ENCODE measurements around the gene CRISPLD2.

The CRISPLD2 gene

DNA sequence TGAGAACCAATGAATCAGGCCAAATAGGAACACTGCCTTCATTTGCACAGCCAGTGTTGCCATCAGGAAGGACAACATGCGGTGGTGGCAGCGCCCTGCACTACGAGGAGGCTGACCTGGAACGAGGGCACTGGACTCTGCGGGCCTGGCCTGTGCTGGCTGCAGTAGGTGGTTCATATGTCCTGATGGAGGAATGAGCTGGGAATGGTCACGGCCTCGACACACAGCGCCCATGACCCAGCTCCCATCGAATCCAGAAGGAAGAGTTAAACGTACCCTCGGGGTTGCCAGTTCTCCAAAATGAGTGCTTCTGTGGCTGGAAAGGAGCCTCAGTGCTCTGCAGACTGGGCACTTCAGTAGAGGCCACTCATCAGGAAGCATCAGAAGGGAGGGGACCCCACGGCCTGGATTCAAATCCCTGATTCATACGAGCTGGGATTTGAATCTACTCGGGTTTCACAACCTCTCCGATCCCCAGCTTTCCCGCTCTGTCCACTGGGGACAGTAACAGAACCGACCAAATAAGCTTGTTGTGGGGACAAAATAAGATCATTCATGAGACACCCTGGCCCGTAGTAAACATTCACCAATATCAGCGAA lies 106.1 kb downstream of the CRISPLD2 start:
- no peak for DNase-seq (ENCODE audit: low read depth in 2 of 2)
- H3K4me3 ChIP-seq (replicated peaks in 1 of 2; ENCODE audit: low read depth in 2 of 2, low read length in 2 of 2) = no peak overlapping the region
- TF ChIP-seq, protein P1, sequence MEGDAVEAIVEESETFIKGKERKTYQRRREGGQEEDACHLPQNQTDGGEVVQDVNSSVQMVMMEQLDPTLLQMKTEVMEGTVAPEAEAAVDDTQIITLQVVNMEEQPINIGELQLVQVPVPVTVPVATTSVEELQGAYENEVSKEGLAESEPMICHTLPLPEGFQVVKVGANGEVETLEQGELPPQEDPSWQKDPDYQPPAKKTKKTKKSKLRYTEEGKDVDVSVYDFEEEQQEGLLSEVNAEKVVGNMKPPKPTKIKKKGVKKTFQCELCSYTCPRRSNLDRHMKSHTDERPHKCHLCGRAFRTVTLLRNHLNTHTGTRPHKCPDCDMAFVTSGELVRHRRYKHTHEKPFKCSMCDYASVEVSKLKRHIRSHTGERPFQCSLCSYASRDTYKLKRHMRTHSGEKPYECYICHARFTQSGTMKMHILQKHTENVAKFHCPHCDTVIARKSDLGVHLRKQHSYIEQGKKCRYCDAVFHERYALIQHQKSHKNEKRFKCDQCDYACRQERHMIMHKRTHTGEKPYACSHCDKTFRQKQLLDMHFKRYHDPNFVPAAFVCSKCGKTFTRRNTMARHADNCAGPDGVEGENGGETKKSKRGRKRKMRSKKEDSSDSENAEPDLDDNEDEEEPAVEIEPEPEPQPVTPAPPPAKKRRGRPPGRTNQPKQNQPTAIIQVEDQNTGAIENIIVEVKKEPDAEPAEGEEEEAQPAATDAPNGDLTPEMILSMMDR (IDR thresholded peaks at IDR 0.05; ENCODE audit: low read depth, low read length) = no peak

DNA sequence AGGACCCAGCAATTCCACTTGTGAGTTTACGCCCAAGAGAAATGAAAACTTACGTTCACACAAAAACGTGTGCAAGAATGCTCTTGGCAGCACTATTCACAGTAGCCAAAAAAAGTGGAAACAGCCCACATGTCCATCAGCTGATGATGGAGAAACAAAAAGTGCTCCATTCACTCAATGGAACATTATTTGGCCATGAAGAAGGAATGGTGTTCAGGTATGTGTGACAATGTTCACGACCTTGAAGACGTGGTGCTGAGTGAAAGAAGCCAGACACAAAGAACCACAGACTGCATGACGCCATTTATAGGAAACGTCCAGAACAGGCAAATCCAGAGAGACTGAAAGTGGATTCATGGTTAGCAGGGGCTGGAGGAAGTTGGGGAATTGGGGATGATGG lies 106.7 kb downstream of the CRISPLD2 start:
- TF ChIP-seq, protein P1 (IDR thresholded peaks at IDR 0.05; ENCODE audit: low read depth, low read length) = no peak
- no peak for DNase-seq (ENCODE audit: low read depth in 2 of 2)
- H3K4me3 ChIP-seq (replicated peaks in 1 of 2; ENCODE audit: low read depth in 2 of 2, low read length in 2 of 2) = no peak overlapping the region

DNA sequence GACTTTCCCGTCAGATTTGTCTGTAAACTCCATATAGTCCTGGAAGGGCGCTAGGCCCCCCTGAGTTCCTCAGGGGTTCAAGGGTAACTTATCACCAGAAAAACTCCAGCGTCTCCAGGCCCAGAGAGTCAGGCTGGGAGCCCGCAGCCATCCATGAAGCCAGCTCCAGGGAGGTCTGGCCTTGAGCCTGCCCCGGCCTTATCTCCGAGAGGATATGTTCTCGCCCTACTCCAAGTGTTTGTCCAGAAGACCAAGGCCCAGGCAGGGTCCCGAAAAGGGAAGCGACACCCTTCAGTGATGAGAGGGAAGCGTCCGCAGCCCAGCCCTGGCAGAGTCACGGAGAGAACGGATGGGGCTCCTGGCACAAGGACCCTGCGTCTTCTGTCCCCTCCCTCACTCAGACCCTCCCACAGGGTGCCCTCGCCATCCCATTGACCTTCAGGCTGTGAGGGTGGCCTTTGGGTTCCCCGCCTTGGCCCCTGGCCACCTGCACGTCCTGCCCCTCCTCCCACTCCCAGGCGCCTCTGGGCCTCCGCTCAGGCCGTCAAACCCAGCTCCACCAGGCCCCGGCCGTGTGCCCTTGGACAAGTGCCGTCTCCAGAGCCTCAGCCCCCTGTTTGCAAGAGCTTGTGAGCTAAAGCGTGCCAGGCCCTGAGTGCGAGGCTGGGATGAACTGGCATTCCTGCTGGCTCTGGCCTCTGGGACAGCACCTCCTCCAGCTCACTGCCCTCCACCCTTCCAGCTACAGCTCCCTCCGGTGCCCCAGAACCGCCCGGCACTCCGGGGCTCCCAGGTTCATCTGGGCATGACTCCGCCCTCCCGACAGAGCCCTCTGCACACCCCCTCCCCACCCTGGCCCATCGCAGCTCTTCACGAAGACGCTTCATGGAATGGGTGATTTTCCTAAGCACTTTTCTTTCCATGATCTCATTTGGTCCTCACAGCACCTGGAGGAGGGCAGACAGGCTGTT lies 108.1 kb downstream of the CRISPLD2 start:
- H3K4me3 ChIP-seq (replicated peaks in 1 of 2; ENCODE audit: low read depth in 2 of 2, low read length in 2 of 2) = no peak overlapping the region
- TF ChIP-seq, protein P1 (IDR thresholded peaks at IDR 0.05; ENCODE audit: low read depth, low read length) = no peak
- no peak for DNase-seq (ENCODE audit: low read depth in 2 of 2)

DNA sequence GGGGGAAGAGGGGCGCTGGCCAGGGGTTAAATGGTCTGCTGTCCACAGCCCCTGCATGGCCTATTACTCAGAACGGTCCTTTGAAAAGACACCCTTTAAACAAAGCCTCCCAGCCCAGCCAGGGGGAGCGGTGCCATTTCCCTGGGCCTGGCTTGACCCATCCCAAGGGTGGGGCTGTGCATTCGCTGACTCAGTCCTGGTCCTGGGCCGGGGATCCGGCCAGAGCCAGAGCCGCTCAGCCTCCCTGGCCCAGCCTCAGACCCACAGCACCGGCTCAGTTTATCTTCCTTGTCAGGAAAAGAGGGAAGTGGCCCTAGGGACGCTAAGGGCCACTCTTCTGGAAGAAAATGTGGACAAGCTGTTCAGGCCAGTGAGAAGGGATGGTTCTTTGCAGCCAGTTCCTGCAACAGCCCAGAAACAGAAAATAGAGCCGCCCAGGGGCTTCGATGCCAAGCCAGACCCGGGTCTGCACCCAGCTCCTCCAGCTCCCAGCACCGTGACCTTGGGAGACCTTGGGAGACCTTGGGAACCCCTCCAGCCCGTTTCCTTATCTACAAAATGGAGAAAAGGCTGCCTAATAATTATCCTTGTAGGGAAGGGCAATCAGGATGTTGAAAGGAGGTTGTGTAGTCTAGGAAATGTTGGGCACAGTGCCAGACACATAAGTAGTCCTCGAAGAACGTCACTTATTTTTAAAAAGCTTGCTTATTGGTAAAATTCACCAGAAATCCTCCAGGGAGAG lies 109.1 kb downstream of the CRISPLD2 start:
- peak; percentile 52 to 72 for DNase-seq (ENCODE audit: low read depth in 2 of 2)
- TF ChIP-seq, protein P1 (IDR thresholded peaks at IDR 0.05; ENCODE audit: low read depth, low read length) = no peak
- H3K4me3 ChIP-seq (replicated peaks in 1 of 2; ENCODE audit: low read depth in 2 of 2, low read length in 2 of 2) = no peak overlapping the region

DNA sequence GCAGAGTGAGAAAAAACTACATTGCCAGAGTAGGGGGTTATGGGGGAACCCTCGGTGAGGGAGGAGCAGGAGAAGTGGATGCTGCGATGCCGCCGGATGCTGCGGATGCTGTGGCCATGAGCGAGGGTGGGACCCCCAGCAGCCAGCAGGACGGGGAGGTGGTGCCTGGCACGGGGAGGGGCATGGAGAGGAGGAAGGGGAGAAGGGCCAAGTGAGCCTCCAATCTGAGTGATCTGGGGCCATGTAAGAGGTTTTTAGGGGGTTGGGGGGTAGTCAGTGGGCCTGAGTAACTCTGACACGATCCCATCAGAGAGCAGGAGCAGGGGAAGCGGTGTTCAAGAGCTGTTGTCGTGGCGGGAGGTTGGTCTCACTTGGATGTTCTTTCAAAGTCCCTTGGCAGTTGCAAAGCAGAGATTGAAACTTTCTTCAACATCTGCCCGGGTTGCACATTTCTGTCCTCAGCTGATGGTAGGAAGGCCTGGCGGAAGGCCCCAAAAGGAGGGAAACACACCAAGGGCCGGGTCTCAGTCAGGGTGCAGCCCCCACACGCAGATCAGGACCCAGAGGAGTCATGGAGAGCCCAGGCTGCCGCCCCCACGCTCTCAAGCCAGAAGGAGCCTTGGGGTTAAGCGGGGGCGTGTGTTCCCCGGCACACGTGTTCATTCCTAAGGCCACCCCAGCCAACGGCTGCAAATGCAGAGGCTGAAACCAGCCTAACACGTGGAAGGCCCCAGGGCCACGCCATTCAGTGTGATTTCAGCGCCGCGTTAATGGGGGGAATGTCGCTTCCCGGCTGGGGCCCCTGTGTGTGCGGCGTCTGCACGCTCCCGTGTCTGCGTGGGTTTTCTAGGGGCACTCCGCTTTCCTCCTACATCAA lies 109.9 kb downstream of the CRISPLD2 start:
- DNase-seq (ENCODE audit: low read depth in 2 of 2) = peak in 1 of 2 donors; percentile 22
- TF ChIP-seq, protein P1 (IDR thresholded peaks at IDR 0.05; ENCODE audit: low read depth, low read length) = no peak
- H3K4me3 ChIP-seq (replicated peaks in 1 of 2; ENCODE audit: low read depth in 2 of 2, low read length in 2 of 2) = no peak overlapping the region
